Mesendoderm (in vitro differentiated cells): Measurements from ENCODE around the gene HDAC10.
A peak's percentile ranks its signal among the peaks of the same experiment; 100 is the strongest.

ENCODE experiments used
- DNase-seq: peaks from one replicate; pipeline ENCODE4 v3.0.0; 2013
- H2AK5ac ChIP-seq: 2 replicates; pipeline ENCODE4 v1.6.1; 2013; ENCODE audit warnings: low read length, inconsistent platforms
- H2BK120ac ChIP-seq: 2 replicates; pipeline ENCODE4 v1.6.1; 2013; ENCODE audit warnings: low read depth, mild to moderate bottlenecking, low read length, moderate library complexity, mixed read lengths
- H2BK15ac ChIP-seq: replicated peaks from 2 replicates; pipeline ENCODE4 v1.6.1; 2013; ENCODE audit warnings: low read depth, mild to moderate bottlenecking, moderate library complexity
- H2BK5ac ChIP-seq: 2 replicates; pipeline ENCODE4 v1.6.1; 2013; ENCODE audit warnings: low read length, inconsistent platforms
- H3K18ac ChIP-seq: 2 replicates; pipeline ENCODE4 v1.6.1; 2013; ENCODE audit warnings: mild to moderate bottlenecking, low read length, mixed read lengths
- H3K23ac ChIP-seq: one replicate; pipeline ENCODE4 v1.6.1; 2013; ENCODE audit warnings: low read length
- H3K27ac ChIP-seq: 2 replicates; pipeline ENCODE4 v1.5.1; 2013; ENCODE audit warnings: low read depth, mild to moderate bottlenecking, inconsistent platforms, low read length, moderate library complexity
- H3K27me3 ChIP-seq: 2 replicates; pipeline ENCODE4 v1.6.1; 2013; ENCODE audit warnings: low read length, control low read depth, mild to moderate bottlenecking, inconsistent platforms; ENCODE audit not compliant: insufficient read depth, poor library complexity
- H3K36me3 ChIP-seq: 2 replicates; pipeline ENCODE4 v1.6.1; 2013; ENCODE audit warnings: low read length, inconsistent platforms; ENCODE audit not compliant: control insufficient read depth, insufficient read depth
- H3K4ac ChIP-seq: one replicate; pipeline ENCODE4 v1.6.1; 2013; ENCODE audit warnings: low read depth, mild to moderate bottlenecking, low read length, moderate library complexity
- H3K4me1 ChIP-seq: 2 replicates; pipeline ENCODE4 v1.6.1; 2013; ENCODE audit warnings: low read depth, low read length, inconsistent platforms; ENCODE audit not compliant: control insufficient read depth
- H3K4me2 ChIP-seq: 2 replicates; pipeline ENCODE4 v1.6.1; 2013; ENCODE audit warnings: low read length
- H3K4me3 ChIP-seq: 2 replicates; pipeline ENCODE4 v1.5.1; 2013; ENCODE audit warnings: mild to moderate bottlenecking, low read length
- H3K56ac ChIP-seq: one replicate; pipeline ENCODE4 v1.6.1; 2013; ENCODE audit warnings: low read length
- H3K79me1 ChIP-seq: 2 replicates; pipeline ENCODE4 v1.6.1; 2013; ENCODE audit warnings: low read length, inconsistent platforms
- H3K79me2 ChIP-seq: 2 replicates; pipeline ENCODE4 v1.6.1; 2013; ENCODE audit warnings: mild to moderate bottlenecking, low read length; ENCODE audit not compliant: control insufficient read depth, insufficient read depth
- H3K9ac ChIP-seq: 2 replicates; pipeline ENCODE4 v1.6.1; 2013; ENCODE audit warnings: low read length, inconsistent platforms
- H4K5ac ChIP-seq: one replicate; pipeline ENCODE4 v1.6.1; 2013; ENCODE audit warnings: low read length
- H4K8ac ChIP-seq: one replicate; pipeline ENCODE4 v1.6.1; 2013; ENCODE audit warnings: low read depth, mild to moderate bottlenecking, control low read depth, low read length, moderate library complexity
- WGBS: extraction: QIAGEN DNeasy Blood & Tissue Kit; methylation state at CpG from one replicate; pipeline ENCODE4 v1.1.7; 2013; ENCODE audit warnings: low lambda C conversion rate, missing lambda C conversion rate; ENCODE audit not compliant: insufficient coverage; ENCODE audit errors: extremely low coverage; 5-methylcytosine and 5-hydroxymethylcytosine counted together

Gene HDAC10

DNA sequence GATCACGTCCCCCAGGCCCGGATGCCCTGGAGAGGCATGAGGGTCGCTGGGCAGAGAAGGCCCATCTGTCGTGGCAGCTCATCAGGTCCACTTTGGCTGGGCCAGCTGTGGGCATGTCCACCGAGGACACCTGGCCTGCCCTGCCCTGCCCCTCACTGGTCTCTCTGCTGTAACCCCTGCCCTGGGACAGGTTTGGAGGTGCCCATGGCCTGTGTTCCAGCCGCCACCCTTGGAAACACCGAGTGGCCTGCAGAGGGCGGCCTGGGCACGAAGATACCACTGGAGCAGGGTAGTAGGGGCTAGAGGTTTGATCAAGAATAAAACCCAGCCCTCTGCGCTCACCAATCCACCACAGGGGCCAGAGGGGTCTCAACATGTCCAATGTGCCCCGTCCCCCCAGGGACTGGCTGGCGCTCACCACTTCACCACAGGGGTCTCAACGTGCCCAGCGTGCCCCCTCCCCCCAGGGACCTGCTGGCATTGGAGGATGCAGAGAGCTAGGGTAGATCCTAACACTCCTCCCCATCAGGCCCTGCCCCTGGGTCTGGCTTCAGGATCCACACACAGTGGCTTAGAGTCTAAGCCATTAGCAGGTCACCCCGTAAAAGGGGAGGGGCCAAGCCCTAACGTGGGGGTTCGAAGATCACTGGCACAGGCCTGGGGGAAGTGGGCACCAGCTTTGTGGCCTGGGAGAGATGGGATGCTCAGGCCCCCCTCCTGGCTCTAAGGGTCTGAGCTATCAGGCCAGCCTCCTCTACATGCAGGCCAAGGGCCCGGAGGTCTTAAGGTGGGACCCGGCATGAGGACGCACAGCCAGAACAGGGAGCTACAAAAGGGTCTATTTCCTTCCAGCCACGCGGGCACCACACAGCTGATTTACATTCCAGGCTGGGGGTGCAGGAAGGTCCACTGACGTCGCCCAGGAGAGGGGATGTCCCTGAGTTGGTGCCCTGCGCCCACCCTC is 1.3 kb upstream of the HDAC10 start:
- WGBS: no CpG with 5 or more reads among the region's 25 CpGs
- H2BK5ac ChIP-seq: no peak overlapping the region
- H3K4me1 ChIP-seq: no peaks in the 10 kb centered on the region

DNA sequence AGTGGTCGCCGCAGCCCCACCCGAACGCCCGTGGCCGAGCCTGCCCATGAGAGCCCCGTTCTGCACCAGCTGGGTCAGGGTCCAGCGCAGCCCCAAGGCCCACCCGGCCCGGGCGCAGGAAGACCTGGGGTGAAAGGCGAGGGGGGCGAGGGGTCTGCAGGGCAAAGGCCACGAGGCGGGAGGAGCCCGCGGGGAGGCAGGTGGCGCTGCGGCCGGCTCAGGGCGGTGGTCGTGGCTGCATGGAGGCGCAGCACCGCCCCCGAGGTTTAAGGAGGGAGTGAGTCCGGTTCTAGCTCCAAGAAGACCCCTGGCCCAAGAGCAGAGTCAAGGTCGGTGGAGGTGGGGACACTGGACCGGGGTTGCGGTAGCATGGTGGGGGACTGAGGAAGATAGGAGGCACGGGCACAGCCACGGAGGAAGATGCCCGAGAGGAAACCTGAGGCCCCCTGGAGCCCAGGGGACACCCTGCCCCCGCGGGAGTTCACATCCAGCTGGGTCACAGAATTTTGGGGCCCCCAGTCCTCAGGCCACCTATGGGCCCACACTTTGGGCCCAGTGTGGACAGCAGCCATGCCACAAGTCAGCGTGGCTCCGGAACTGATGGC is 514 bp upstream of the HDAC10 start:
- no peak overlapping the region for H2BK120ac ChIP-seq
- H3K79me2 ChIP-seq: no peaks in the 10 kb centered on the region
- H3K9ac ChIP-seq: peak overlapping the region; percentile 75
- WGBS: no CpG with 5 or more reads among the region's 36 CpGs
- H3K4me2 ChIP-seq: peak overlapping the region; percentile 67
- no peak overlapping the region for H4K5ac ChIP-seq
- no peak for DNase-seq
- H3K36me3 ChIP-seq: no peaks in the 10 kb centered on the region
- no peak overlapping the region for H3K4me3 ChIP-seq
- peak overlapping the region; percentile 66 for H3K56ac ChIP-seq
- no peaks in the 10 kb centered on the region for H3K27me3 ChIP-seq
- H2BK15ac ChIP-seq: no peak overlapping the region
- no peak overlapping the region for H2AK5ac ChIP-seq
- H2BK5ac ChIP-seq: no peak overlapping the region
- no peak overlapping the region for H3K27ac ChIP-seq
- H3K23ac ChIP-seq: no peak overlapping the region
- H3K18ac ChIP-seq: no peak overlapping the region
- H3K79me1 ChIP-seq: peaks cover 2% of the 10 kb centered on the region
- H3K4me1 ChIP-seq: no peaks in the 10 kb centered on the region
- no peak overlapping the region for H4K8ac ChIP-seq
- H3K4ac ChIP-seq: no peak overlapping the region

More for the DNA sequence above, 1.3 kb upstream of the HDAC10 start:
- Histone ChIP-seq H3K4ac (no peak overlapping the region), H4K8ac (no peak overlapping the region), H3K4me2 (no peak overlapping the region), H4K5ac (no peak overlapping the region), H2AK5ac (no peak overlapping the region), H3K18ac (no peak overlapping the region), H3K79me2 (no peaks in the 10 kb centered on the region), H2BK15ac (no peak overlapping the region), H3K9ac (peak overlapping the region; percentile 75), H3K27ac (no peak overlapping the region), H3K36me3 (no peaks in the 10 kb centered on the region), H3K79me1 (peaks cover 2% of the 10 kb centered on the region), H3K23ac (no peak overlapping the region), H3K56ac (peak overlapping the region; percentile 66), H2BK120ac (no peak overlapping the region), H3K4me3 (no peak overlapping the region), H3K27me3 (no peaks in the 10 kb centered on the region)
- DNase-seq: peak; percentile 75

DNA sequence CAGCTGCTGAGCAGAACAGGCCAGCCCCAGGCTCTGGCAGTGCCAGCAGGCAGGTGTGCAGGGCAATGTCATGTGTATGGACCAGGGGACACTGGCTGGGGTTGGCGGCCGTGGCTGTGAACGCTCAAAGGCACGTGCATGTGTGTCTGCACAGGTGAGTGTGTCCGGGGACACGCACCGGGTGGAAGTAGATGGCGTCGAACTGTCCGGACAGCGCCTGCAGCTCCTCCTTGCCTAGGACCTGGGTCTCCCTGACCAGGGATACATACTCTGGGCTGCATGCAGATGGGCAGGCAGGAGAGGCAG is 863 bp downstream of the HDAC10 start:
- no peaks in the 10 kb centered on the region for H3K27me3 ChIP-seq
- WGBS: no CpG with 5 or more reads among the region's 11 CpGs
- no peak overlapping the region for H3K18ac ChIP-seq
- peaks cover 3% of the 10 kb centered on the region for H3K36me3 ChIP-seq
- H2BK15ac ChIP-seq: no peak overlapping the region
- no peak overlapping the region for H4K8ac ChIP-seq
- no peak overlapping the region for H3K4ac ChIP-seq
- H3K4me3 ChIP-seq: no peak overlapping the region
- H3K56ac ChIP-seq: peak overlapping the region; percentile 39
- no peak overlapping the region for H2BK120ac ChIP-seq
- H2AK5ac ChIP-seq: no peak overlapping the region
- H3K79me2 ChIP-seq: no peaks in the 10 kb centered on the region
- peak overlapping the region; percentile 29 for H3K9ac ChIP-seq
- H3K79me1 ChIP-seq: peaks cover 9% of the 10 kb centered on the region
- no peak overlapping the region for H2BK5ac ChIP-seq
- no peak overlapping the region for H3K27ac ChIP-seq
- H3K4me1 ChIP-seq: no peaks in the 10 kb centered on the region
- no peak for DNase-seq
- no peak overlapping the region for H4K5ac ChIP-seq
- H3K4me2 ChIP-seq: no peak overlapping the region
- H3K23ac ChIP-seq: no peak overlapping the region

GRCh38 chr22:50249341-50250248 is 1.5 kb downstream of the HDAC10 start:
- no peak overlapping the region for H4K8ac ChIP-seq
- H3K9ac ChIP-seq: no peak overlapping the region
- H2BK120ac ChIP-seq: no peak overlapping the region
- H3K79me1 ChIP-seq: peaks cover 9% of the 10 kb centered on the region
- no peak overlapping the region for H2BK15ac ChIP-seq
- H3K56ac ChIP-seq: no peak overlapping the region
- no peak overlapping the region for H2BK5ac ChIP-seq
- peaks cover 3% of the 10 kb centered on the region for H3K36me3 ChIP-seq
- H3K23ac ChIP-seq: no peak overlapping the region
- no peak overlapping the region for H3K18ac ChIP-seq
- H3K79me2 ChIP-seq: no peaks in the 10 kb centered on the region
- no peak overlapping the region for H2AK5ac ChIP-seq
- no peaks in the 10 kb centered on the region for H3K4me1 ChIP-seq
- H3K27me3 ChIP-seq: no peaks in the 10 kb centered on the region
- no peak overlapping the region for H3K4ac ChIP-seq
- no peak overlapping the region for H3K4me2 ChIP-seq
- no peak overlapping the region for H4K5ac ChIP-seq
- no peak overlapping the region for H3K27ac ChIP-seq
- H3K4me3 ChIP-seq: no peak overlapping the region
- WGBS: no CpG with 5 or more reads among the region's 32 CpGs
- no peak for DNase-seq

- DNase-seq: no peak
- Histone ChIP-seq H3K27ac (no peak overlapping the region), H3K79me1 (peaks cover 14% of the 10 kb centered on the region), H3K79me2 (peaks cover 8% of the 10 kb centered on the region), H3K56ac (no peak overlapping the region), H3K4me1 (no peaks in the 10 kb centered on the region), H3K4me2 (no peak overlapping the region), H3K4me3 (no peak overlapping the region), H3K9ac (no peak overlapping the region), H3K18ac (no peak overlapping the region), H2BK120ac (no peak overlapping the region), H2BK15ac (no peak overlapping the region), H3K27me3 (no peaks in the 10 kb centered on the region), H4K8ac (no peak overlapping the region), H3K36me3 (peaks cover 3% of the 10 kb centered on the region), H3K4ac (no peak overlapping the region), H2BK5ac (no peak overlapping the region), H4K5ac (no peak overlapping the region), H3K23ac (no peak overlapping the region), H2AK5ac (no peak overlapping the region)
- WGBS: no CpG with 5 or more reads among the region's 29 CpGs
Measured at GRCh38 chr22:50248196-50249081, 2.6 kb downstream of the HDAC10 start.
